ENCODE measurements around the gene CYBRD1. TPM values are rescaled to one million over a fixed set of nuclear protein-coding genes. Genes with fewer than 3 reads are reported as not detected.

The CYBRD1 gene
- total RNA-seq, 1 experiment from 2014 or later, result 54.7 TPM

DNA sequence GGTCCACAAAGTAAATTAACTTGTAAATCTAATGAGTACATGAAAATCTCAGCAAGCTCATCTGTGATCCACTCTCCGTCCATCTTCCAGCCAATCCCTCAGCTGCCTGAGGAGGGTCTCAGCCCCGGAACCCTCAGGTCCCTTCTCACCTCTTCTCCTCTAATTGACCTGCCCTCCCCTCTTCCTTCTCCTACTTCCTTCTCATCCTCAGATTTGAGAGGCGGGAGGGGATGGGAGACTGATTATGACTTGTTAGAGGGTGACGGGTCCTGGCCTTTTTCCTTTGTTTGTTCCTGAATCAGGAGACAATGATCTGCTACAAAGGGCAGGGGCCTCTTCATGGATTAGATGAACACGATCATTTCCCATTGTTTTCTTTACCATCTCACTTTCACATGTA, 80.1 kb downstream of the CYBRD1 start:
- DNase-seq (ENCODE audit: low read depth), result no peak

Other genes with a start within 250 kb of the CYBRD1 start
- gene METTL8, start 88.5 kb upstream of the CYBRD1 start, total RNA-seq (2014; rRNA removed; shearing (Covaris generic)), result 8.1 and 16.6 TPM in 2 replicates
- 10.7 and 13.0 TPM in 2 replicates for gene DCAF17, start 88.2 kb upstream of the CYBRD1 start, total RNA-seq (2014; rRNA removed; shearing (Covaris generic))
- gene DYNC1I2, start 165.0 kb downstream of the CYBRD1 start, total RNA-seq (2014; rRNA removed; shearing (Covaris generic)), result 98.3 and 148 TPM in 2 replicates